GM19324 (cell line): ENCODE measurements around the gene NUCKS1.

Source experiments
- ATAC-seq: cut with Tn5 transposase; IDR thresholded peaks from one replicate; pipeline ENCODE4 v1.9.1; 2021; ENCODE audit warnings: mild to moderate bottlenecking, moderate library complexity; ENCODE audit not compliant: unreplicated experiment, low FRiP score

Gene NUCKS1

DNA sequence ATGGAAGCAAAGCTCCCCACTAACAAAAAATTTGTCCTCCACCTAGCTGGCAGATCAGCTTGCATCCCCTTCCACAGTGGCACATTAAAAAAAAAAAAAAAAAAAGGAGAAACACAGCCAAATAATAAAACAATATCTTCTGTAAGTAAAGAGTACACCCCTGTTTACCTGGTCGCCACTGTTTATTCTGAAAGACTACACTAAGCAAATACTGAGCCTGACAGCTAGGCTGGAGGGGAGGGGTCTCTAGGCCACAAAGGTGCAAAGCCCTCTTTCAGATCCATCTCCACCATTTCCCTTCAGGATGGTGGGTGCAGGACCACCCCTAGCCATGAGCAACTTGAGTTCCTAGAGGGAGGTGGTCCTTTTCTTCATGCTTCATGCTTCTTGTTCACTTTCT is 46.9 kb downstream of the NUCKS1 start:
- no peak for ATAC-seq

GRCh38 chr1:205701891-205702290 is 48.1 kb downstream of the NUCKS1 start:
- ATAC-seq = no peak

- ATAC-seq = no peak
Measured at GRCh38 chr1:205701420-205701819, 48.6 kb downstream of the NUCKS1 start.

DNA sequence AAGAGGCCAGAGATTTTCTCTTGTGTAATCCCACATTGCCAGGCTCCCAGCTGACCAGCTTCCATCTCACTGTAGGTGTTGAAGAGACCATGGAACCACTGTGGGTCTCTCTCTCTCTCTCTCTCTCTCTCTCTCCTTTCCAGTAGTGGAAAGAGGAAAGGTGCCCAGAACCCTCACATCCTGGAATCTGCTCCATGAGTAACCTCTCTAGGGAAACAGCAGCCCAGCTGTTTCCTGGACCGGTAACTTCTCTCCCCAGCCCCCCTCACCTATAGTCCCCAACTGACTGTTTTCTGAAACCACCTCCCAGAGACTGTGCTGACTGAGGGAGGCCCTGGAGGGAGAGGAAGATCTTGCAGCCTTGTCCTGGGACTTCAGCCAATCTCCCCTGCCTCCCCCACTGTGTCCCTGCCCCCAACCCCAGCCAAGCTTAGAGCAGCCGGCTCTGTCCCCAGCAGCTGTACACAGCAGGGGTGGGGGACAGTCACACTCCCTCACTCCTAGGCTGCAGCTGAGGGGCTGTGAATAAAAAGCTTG is 49.0 kb downstream of the NUCKS1 start:
- no peak for ATAC-seq

DNA sequence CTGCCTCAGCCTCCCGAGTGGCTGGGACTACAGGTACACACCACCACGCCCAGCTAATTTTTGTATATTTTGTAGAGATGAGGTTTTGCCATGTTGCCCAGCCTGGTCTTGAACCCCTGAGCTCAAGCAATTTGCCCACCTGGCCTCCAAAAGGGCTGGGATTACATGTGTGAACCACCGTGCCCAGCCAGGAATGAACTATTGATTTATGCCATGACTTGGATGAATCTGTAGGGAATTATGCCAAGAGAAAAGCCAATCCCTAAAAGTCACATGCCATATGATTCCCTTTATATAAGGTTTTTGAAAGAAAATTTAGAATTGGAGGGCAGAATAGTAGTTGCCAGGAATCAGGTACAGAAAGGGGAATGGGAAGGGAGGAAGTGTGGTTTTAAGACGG is 50.6 kb downstream of the NUCKS1 start:
- no peak for ATAC-seq

DNA sequence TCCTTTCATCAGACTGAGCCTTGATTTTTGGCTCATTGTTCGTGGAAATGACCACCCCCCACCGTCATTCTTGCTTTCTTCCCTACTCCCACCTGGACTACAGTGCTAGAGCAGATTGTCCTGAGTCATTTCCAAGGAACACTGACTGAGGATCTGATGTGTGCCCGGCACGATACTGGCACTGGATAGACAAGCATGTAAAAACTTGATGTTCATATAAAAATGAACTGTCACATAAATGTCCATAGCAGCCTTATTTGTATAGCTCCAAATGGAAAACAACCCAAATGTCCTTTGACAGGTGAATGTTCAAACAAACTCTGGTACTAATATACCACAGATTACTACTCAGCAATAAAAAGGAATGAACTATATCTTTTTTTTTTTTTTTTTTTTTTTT is 51.1 kb downstream of the NUCKS1 start:
- ATAC-seq = no peak

- ATAC-seq = no peak
Measured at GRCh38 chr1:205693421-205693991, 56.5 kb downstream of the NUCKS1 start.

DNA sequence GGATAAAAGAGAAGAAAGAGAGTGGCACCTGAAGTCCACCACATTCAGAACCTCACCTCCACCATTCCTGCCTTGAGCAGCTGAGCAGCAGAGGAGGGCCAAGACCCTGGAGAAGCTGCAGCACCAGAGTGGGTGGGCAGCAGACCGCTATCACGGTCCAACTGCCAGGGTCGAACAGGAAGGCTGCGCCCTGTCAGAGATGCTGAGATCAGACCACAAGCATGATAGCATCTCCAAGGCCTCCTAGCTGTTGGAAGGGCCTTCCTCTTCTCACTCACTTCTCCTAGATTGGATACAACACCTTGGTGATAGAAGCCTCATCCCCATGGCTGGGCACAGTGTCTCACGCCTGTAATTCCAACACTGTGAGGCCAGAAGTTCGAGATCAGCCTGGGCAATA is 57.6 kb downstream of the NUCKS1 start:
- no peak for ATAC-seq

GRCh38 chr1:205690122-205690756 is 59.7 kb downstream of the NUCKS1 start:
- ATAC-seq = no peak

- no peak for ATAC-seq
Measured at GRCh38 chr1:205689479-205689878, 60.5 kb downstream of the NUCKS1 start.

DNA sequence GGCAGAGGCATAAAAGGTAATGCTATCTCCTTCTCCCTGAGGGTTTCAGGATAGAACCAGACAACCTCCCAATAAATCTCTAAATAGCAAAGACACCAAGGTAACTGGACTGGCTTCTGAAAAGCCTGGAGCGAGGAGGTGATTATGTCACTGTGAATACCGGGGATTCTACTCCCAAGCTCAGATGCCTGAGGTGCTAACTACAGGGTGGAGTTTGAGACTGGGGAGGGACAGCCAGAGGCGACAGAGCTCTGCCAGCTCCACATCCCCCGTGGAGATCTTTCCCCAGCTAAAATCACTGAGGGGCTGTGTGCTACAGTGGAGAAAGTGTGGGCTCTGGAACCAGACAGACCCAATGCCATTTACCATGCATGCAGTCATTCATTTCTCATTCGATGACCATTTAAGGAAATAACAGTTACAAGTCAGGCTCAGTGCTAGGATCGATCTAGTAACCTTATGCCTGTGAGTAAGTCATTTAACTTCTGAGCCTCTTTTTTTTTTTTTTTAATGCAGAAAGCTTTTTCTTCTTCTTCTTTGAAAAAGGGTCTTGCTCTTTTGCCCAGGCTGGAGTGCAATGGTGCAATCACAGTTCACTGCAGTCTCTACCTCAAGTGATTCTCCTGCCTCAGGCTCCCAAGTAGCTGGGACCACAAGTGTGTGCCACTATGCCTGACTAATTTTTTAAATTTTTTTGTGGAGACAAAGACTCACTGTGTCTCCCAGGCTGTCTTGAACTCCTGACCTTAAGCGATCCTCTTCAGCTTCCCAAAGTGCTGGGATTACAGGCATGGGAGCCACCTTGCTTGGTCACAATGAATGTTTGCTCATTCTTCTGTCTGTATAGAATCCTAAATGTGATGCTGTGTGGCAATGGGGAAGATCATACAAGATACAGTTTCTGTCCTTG is 61.6 kb downstream of the NUCKS1 start:
- no peak for ATAC-seq

GRCh38 chr1:205687242-205687641 is 62.7 kb downstream of the NUCKS1 start:
- ATAC-seq = no peak

- ATAC-seq = no peak
Measured at GRCh38 chr1:205681364-205681763, 68.6 kb downstream of the NUCKS1 start.

GRCh38 chr1:205680073-205680851 is 69.7 kb downstream of the NUCKS1 start, which contains the start of gene SLC45A3:
SLC45A3 (minus strand) TSS chr1:205680509; CDS start chr1:205664656, 15,853 bp downstream.
- ATAC-seq = no peak

DNA sequence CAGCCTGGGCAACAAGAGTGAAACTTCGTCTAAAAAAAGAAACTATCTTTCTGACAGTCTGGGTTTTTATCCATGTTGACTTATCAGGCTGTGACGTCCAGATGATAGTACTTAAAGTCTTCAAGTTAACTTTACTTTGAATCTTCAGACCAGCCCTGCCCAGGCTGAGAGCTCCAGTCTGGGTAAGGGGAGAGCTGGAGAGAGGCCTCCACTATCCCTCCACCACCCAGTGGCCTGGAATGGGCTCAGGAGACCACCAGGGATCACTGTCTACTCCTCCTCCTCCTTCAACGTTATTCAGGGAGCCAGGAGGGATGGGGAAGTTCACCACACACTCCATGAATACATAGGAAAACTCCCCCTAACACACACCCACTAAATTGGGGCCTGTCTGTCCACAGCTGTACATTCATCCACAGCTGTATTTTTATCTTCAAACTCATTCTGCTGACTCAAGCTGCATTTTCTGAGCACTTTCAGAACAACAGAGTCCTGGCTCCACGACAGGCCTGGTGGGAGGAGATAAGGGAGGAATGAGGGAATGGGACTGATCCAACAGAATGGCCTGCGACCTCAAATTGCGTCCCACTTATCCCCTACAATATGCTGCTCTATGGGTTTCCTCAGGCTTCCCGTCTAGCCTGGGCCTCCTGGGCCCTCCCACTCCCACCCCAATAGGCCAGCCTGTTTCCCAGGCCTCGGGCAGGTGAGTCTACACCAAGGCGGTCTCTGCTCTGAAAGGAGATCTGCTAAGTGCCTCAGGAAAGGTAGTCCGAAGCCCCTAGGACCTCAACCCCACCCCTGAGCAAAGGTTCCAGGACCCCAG is 71.5 kb downstream of the NUCKS1 start:
- no peak for ATAC-seq

GRCh38 chr1:205677167-205677566 is 72.8 kb downstream of the NUCKS1 start:
- ATAC-seq = no peak

GRCh38 chr1:205676597-205676996 is 73.4 kb downstream of the NUCKS1 start:
- no peak for ATAC-seq

DNA sequence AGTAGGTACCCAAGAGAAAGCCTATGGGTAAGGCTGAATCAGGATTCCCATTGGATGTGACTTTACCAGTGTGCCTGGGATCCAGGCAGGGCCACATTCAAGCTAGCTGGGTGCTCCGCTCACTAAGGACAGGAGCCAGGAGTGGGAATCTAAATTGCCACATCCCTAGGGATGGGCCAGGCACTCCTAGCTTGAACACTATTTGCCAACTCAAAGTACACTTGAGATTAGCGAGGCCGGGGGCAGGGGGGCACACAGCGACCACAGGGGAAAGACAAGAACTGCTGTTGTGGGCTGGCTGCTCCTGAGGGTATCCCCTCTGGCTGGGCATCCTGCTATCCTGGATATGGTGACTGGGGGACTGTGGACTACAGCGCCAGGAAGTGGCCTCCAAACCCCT is 74.0 kb downstream of the NUCKS1 start:
- no peak for ATAC-seq

DNA sequence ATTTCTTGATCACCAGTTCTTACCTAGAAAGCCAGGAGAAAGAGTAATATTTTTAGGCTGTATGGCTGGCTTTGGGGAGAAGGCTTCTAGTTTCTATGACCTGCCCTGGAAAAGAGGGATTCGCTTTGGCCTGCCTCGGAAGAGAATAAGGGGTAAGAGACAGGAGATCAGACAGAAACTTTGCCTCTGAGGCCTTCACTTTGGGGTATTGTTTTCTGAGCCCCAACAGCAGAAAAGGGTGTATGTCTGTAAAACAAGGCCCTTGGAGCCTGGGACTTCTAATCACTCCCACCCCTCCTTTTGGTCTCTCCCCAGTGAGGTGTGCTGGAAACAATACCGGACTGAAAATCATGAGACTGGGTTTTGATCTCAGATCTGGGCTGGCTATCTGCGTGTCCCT is 74.7 kb downstream of the NUCKS1 start:
- ATAC-seq = no peak

- ATAC-seq = no peak
Measured at GRCh38 chr1:205672970-205673369, 77.0 kb downstream of the NUCKS1 start.
